ENCODE results near the gene PRM1. TPM values are rescaled to one million over a fixed set of nuclear protein-coding genes. Genes with fewer than 3 reads are reported as not detected.
"Not testable (repeated sequence)": the region's sequence is repeated elsewhere in the genome, so short reads cannot be mapped to it uniquely, and the experiment has no call there.

Gene PRM1
- total and polyA plus RNA-seq, 2 of the 13 experiments (the other 11 are each of a cell fraction or from before 2014, with no cell fraction given): not detected

DNA sequence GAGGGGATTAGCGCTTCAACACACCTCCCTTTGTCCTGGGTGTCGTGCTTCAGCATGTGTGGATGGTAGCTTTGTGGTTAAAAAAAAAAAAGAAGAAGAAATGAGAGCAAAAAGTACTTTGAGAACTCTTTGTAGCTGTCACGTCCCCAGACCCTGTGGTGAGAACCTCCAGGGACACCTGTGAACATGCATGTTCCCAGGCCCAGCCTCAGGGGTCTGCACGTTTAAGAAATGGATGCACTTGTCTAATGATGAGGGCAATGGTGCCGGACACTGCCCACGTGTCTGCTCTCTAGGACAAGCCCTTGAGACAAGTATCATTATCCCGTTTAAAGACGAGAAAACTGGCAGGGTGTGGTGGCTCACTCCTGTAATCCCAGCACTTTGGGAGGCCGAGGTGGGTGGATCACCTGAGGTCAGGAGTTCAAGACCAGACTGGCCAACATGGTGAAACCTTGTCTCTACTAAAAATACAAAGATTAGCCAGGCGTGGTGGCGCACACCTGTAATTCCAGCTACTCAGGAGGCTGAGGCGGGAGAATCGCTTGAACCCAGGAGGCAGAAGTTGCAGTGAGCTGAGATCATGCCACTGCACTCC, 17.9 kb upstream of the PRM1 start:
- H3K27me3 ChIP-seq (ENCODE audit: control insufficient read depth in 1 of 2, insufficient read depth in 2 of 2, low read length in 2 of 2); CTCF ChIA-PET (ENCODE audit: low intra/inter-chr PET ratio, low total read pairs); BruUV-seq (replicated peaks); H3K36me3 ChIP-seq (replicated peaks in 1 of 2; ENCODE audit: control insufficient read depth in 1 of 2, insufficient read depth in 2 of 2, low read length in 2 of 2); FAIRE-seq; H3K79me2 ChIP-seq (ENCODE audit: insufficient read depth, low read length); H3K4me3 ChIP-seq (replicated peaks in 1 of 3; ENCODE audit: insufficient read depth in 1 of 3, low read depth in 2 of 3, low read length in 3 of 3); H3K9ac ChIP-seq (ENCODE audit: insufficient read depth, low read depth, low read length); H3K9me3 ChIP-seq (ENCODE audit: low read length); ATAC-seq; DNase-seq (ENCODE audit: low spot score); in situ Hi-C loops (cut with HindIII; ENCODE audit: extremely low pct_ligation_motif_present, low pct_unique_long_range_greater_than_20kb); H3K4me2 ChIP-seq (ENCODE audit: low read depth, low read length); H4K20me1 ChIP-seq (ENCODE audit: insufficient read depth, low read length); H2AFZ ChIP-seq (ENCODE audit: low read length): not testable (repeated sequence)
- H3K27ac ChIP-seq (ENCODE audit: extremely low read length, insufficient read depth, low read length): peak overlapping the region; percentile 8
- H3K4me1 ChIP-seq (ENCODE audit: insufficient read depth, low read length): peaks cover 97% of the 10 kb centered on the region
- intact Hi-C loops (cut with micrococcal nuclease; ENCODE audit: unreplicated experiment): loop anchor here (5.0 kb wide), 2 partner anchors 42 to 192 kb away; partner anchors contain the start of gene SOCS1
- POLR2A ChIA-PET: interaction anchor here (0.7 to 6.2 kb wide), 10 partner anchors 9 to 72 kb away, joined by 3 to 167 read pairs (median 29); partner anchors contain the start of genes PRM1, PRM3 and SOCS1
- WGBS (ENCODE audit: low lambda C conversion rate): 81% methylated on average over 13 of the region's 13 CpGs
- TF ChIP-seq ZNF431 (CRISPR knock-in tag; IDR thresholded peaks at IDR 0.05; ENCODE audit: borderline replicate concordance, low read depth) (0 out of 2 replicates have a peak, but pooled peaks have one; percentile 13), ZNF563 (CRISPR knock-in tag; IDR thresholded peaks at IDR 0.05) (0 out of 2 replicates have a peak, but pooled peaks have one; percentile 59), ADNP (CRISPR knock-in tag; IDR thresholded peaks at IDR 0.05) (0 out of 2 replicates have a peak, but pooled peaks have one; percentile 43), ZNF362 (CRISPR knock-in tag; IDR thresholded peaks at IDR 0.05; ENCODE audit: borderline replicate concordance) (peak; percentile 55; the same call in 1 of the 2 replicates), ARID5B (CRISPR knock-in tag; IDR thresholded peaks at IDR 0.05) (0 out of 2 replicates have a peak, but pooled peaks have one; percentile 4), ZMYM4 (CRISPR knock-in tag; IDR thresholded peaks at IDR 0.05) (0 out of 2 replicates have a peak, but pooled peaks have one; percentile 13), ZNF460 (CRISPR knock-in tag; IDR thresholded peaks at IDR 0.05; ENCODE audit: borderline replicate concordance) (peak; percentile 76), ARHGAP35 (CRISPR knock-in tag; IDR thresholded peaks at IDR 0.05; ENCODE audit: borderline replicate concordance) (peak; percentile 55; the same call in 1 of the 2 replicates)
- TF ChIP-seq, protein P1, sequence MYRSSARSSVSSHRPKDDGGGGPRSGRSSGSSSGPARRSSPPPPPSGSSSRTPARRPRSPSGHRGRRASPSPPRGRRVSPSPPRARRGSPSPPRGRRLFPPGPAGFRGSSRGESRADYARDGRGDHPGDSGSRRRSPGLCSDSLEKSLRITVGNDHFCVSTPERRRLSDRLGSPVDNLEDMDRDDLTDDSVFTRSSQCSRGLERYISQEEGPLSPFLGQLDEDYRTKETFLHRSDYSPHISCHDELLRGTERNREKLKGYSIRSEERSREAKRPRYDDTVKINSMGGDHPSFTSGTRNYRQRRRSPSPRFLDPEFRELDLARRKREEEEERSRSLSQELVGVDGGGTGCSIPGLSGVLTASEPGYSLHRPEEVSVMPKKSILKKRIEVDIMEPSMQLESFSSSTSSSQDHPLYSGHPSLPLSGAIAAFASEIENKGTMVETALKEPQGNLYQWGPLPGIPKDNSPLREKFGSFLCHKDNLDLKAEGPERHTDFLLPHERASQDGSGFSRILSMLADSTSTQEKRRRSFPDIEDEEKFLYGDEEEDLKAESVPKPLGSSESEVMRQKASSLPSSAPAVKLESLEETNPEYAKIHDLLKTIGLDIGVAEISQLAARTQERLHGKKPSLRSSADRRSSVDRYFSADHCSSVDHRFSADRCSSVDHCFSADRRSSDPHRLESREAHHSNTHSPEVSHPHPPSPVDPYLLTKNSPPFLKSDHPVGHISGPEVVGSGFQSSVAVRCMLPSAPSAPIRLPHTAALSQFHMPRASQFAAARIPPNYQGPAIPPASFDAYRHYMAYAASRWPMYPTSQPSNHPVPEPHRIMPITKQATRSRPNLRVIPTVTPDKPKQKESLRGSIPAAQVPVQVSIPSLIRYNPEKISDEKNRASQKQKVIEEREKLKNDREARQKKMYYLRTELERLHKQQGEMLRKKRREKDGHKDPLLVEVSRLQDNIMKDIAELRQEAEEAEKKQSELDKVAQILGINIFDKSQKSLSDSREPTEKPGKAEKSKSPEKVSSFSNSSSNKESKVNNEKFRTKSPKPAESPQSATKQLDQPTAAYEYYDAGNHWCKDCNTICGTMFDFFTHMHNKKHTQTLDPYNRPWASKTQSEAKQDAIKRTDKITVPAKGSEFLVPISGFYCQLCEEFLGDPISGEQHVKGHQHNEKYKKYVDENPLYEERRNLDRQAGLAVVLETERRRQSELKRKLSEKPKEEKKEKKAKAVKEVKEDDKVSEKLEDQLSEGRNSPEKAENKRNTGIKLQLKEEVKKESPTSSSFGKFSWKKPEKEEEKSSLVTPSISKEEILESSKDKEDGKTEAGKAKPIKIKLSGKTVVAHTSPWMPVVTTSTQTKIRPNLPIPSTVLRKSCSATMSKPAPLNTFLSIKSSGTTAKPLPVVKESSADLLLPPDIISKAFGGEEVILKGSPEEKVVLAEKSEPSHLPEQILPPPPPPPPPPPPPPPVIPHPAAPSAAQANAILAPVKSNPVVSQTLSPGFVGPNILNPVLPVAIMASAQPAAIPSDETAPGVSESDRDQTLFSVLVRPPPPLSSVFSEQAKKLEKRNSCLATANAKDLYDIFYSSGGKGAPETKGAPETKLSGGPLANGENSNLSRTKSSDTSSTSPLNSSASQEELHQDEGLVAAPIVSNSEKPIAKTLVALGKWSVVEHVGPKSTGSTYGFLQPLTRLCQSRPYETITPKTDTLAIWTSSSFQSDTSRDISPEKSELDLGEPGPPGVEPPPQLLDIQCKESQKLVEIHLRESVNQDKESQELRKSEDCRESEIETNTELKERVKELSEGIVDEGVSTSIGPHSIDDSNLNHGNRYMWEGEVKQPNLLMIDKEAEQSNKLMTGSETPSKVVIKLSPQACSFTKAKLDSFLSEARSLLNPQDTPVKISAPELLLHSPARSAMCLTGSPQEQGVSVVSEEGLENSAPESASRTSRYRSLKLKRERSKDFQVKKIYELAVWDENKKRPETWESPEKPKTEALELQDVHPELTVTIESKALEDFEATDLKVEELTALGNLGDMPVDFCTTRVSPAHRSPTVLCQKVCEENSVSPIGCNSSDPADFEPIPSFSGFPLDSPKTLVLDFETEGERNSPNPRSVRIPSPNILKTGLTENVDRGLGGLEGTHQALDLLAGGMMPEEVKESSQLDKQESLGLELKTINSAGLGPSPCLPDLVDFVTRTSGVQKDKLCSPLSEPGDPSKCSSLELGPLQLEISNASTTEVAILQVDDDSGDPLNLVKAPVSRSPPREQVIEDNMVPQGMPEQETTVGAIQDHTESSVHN (CRISPR knock-in tag; IDR thresholded peaks at IDR 0.05): peak; percentile 47; the same call in 1 of the 2 replicates
